ENCODE results near the gene KDM3A.

Gene KDM3A

GRCh38 chr2:86510436-86510933, 69.3 kb downstream of the KDM3A start:
- Histone ChIP-seq H3K27ac (ENCODE audit: extremely low read depth, low read depth, low read length) (no peak overlapping the region), H3K36me3 (ENCODE audit: control insufficient read depth in 2 of 2, insufficient read depth in 1 of 2, low read length in 2 of 2) (peaks cover 3 to 36% of the 10 kb centered on the region in 2 experiments), H3K4me3 (ENCODE audit: low read depth, low read length) (no peak overlapping the region), H3K4me1 (ENCODE audit: control insufficient read depth, insufficient read depth, low read length) (no peaks in the 10 kb centered on the region), H3K9me3 (ENCODE audit: control insufficient read depth, insufficient read depth, low read depth, low read length) (no peaks in the 10 kb centered on the region)
- TF ChIP-seq ZNF280C (tag by site-specific recombination; IDR thresholded peaks at IDR 0.05): no peak
- no peak for TF ChIP-seq HOXD13 (CRISPR knock-in tag; IDR thresholded peaks at IDR 0.05; ENCODE audit: borderline replicate concordance)
- no peak for TF ChIP-seq ZNF645 (tag by site-specific recombination; IDR thresholded peaks at IDR 0.05)
- TF ChIP-seq ZNF776 (tag by site-specific recombination; IDR thresholded peaks at IDR 0.05; ENCODE audit: borderline replicate concordance): no peak
- no peak for TF ChIP-seq ZBTB7A (tag by site-specific recombination; IDR thresholded peaks at IDR 0.05; ENCODE audit: low read depth)
- no peak for TF ChIP-seq ZNF658 (tag by site-specific recombination; IDR thresholded peaks at IDR 0.05)
- TF ChIP-seq ZFHX2 (tag by site-specific recombination; conservative IDR thresholded peaks at IDR 0.05): no peak
- no peak for TF ChIP-seq ZNF2 (tag by site-specific recombination; IDR thresholded peaks at IDR 0.05)
- no peak for TF ChIP-seq ZIC2 (tag by site-specific recombination; IDR thresholded peaks at IDR 0.05)
- TF ChIP-seq ZFP3 (tag by site-specific recombination; IDR thresholded peaks at IDR 0.05; ENCODE audit: low read depth): no peak
- TF ChIP-seq ZNF155 (tag by site-specific recombination; IDR thresholded peaks at IDR 0.05): no peak
- no peak for TF ChIP-seq WT1 (tag by site-specific recombination; IDR thresholded peaks at IDR 0.05)
- TF ChIP-seq PRDM6 (tag by site-specific recombination; IDR thresholded peaks at IDR 0.05): no peak
- TF ChIP-seq ZNF274 (IDR thresholded peaks at IDR 0.05; ENCODE audit: low read length): no peak
- TF ChIP-seq ZNF274 (tag by site-specific recombination; IDR thresholded peaks at IDR 0.05; ENCODE audit: borderline replicate concordance): no peak
- no peak for TF ChIP-seq ZNF211 (tag by site-specific recombination; IDR thresholded peaks at IDR 0.05; ENCODE audit: low read depth)
- CTCF ChIA-PET: no interaction called here
- POLR2A ChIA-PET: no interaction called here

- no peaks in the 10 kb centered on the region for H3K4me1 ChIP-seq (ENCODE audit: control insufficient read depth, insufficient read depth, low read length)
- CTCF ChIA-PET: no interaction called here
- peaks cover 0 to 31% of the 10 kb centered on the region in 2 experiments; a peak in 2 of 3 replicates for H3K36me3 ChIP-seq (ENCODE audit: control insufficient read depth in 2 of 2, insufficient read depth in 1 of 2, low read length in 2 of 2)
- POLR2A ChIA-PET: no interaction called here
- no peak overlapping the region for H3K4me3 ChIP-seq (ENCODE audit: low read depth, low read length)
- H3K9me3 ChIP-seq (ENCODE audit: control insufficient read depth, insufficient read depth, low read depth, low read length): no peaks in the 10 kb centered on the region
- H3K27ac ChIP-seq (ENCODE audit: extremely low read depth, low read depth, low read length): no peak overlapping the region
- TF ChIP-seq ZNF311 (tag by site-specific recombination; IDR thresholded peaks at IDR 0.05; ENCODE audit: borderline replicate concordance) (no peak), ZNF629 (tag by site-specific recombination; IDR thresholded peaks at IDR 0.05) (no peak), ZNF76 (tag by site-specific recombination; IDR thresholded peaks at IDR 0.05; ENCODE audit: borderline replicate concordance, low read depth) (no peak), ZNF639 (tag by site-specific recombination; IDR thresholded peaks at IDR 0.05) (no peak), ZNF146 (tag by site-specific recombination; IDR thresholded peaks at IDR 0.05) (no peak), ZNF121 (tag by site-specific recombination; IDR thresholded peaks at IDR 0.05) (no peak), ZNF513 (tag by site-specific recombination; IDR thresholded peaks at IDR 0.05) (no peak), ZNF292 (tag by site-specific recombination; IDR thresholded peaks at IDR 0.05; ENCODE audit: borderline replicate concordance, low read depth) (no peak), PRDM6 (tag by site-specific recombination; IDR thresholded peaks at IDR 0.05) (no peak), ZNF664 (tag by site-specific recombination; IDR thresholded peaks at IDR 0.05) (no peak), SCRT1 (tag by site-specific recombination; IDR thresholded peaks at IDR 0.05; ENCODE audit: borderline replicate concordance) (no peak)
Observed at GRCh38 chr2:86512034-86512433, 70.9 kb downstream of the KDM3A start.

All from HEK293 (cell line).